Tibial artery (tissue), 4 donors: ENCODE data around the gene TMEM132C.

ENCODE experiments used
- DNase-seq, 2 donors: peaks; one replicate each; pipeline ENCODE4 v3.0.0-alpha.2; 2019
- H3K27ac ChIP-seq, 2 donors: fragments of 200-600 bp; sonication (generic) in 1 of 2; 1 replicate in 1 of 2; 2 replicates in 1 of 2; pipeline ENCODE4 v1.5.1; 2018 to 2019; ENCODE audit warnings: mild to moderate bottlenecking in 1 of 2
- H3K27me3 ChIP-seq, 2 donors: fragments of 200-600 bp; sonication (generic) in 1 of 2; one replicate each; pipeline versions ENCODE4 v1.5.1 to v1.6.0; 2016 to 2019
- H3K36me3 ChIP-seq, 3 donors: fragments of 200-600 bp; sonication (generic) in 2 of 3; one replicate each; pipeline ENCODE4 v1.5.1; 2016 to 2019; ENCODE audit warnings: mild to moderate bottlenecking in 2 of 3
- H3K4me1 ChIP-seq, 4 donors: fragments of 200-600 bp; sonication (generic) in 2 of 4; 1 replicate in 3 of 4; 2 replicates in 1 of 4; pipeline ENCODE4 v1.5.1; 2016 to 2019
- H3K4me3 ChIP-seq, 2 donors: fragments of 200-600 bp; sonication (generic) in 1 of 2; 1 replicate in 1 of 2; 2 replicates in 1 of 2; pipeline ENCODE4 v1.5.1; 2018 to 2019; ENCODE audit warnings: mild to moderate bottlenecking in 2 of 2
- H3K9me3 ChIP-seq, 3 donors: fragments of 200-600 bp; sonication (generic) in 1 of 3; one replicate each; pipeline ENCODE4 v1.5.1; 2016 to 2019
- CTCF ChIP-seq, 2 experiments: fragments of 200-600 bp in 1 of 2; fragments of 450-650 bp in 1 of 2; IDR thresholded peaks; one replicate each; pipeline ENCODE4 v1.5.1; 2017 to 2019; ENCODE audit warnings: antibody characterized with exemption in 2 of 2, mild to moderate bottlenecking in 1 of 2, moderate library complexity in 1 of 2
- intact Hi-C: fragments of 100-400 bp; cut with DNase I; formaldehyde crosslinking; loops from one replicate; pipeline ENCODE4 v1.15.0; 2023; ENCODE audit warnings: low total_unique reads

TMEM132C gene

DNA sequence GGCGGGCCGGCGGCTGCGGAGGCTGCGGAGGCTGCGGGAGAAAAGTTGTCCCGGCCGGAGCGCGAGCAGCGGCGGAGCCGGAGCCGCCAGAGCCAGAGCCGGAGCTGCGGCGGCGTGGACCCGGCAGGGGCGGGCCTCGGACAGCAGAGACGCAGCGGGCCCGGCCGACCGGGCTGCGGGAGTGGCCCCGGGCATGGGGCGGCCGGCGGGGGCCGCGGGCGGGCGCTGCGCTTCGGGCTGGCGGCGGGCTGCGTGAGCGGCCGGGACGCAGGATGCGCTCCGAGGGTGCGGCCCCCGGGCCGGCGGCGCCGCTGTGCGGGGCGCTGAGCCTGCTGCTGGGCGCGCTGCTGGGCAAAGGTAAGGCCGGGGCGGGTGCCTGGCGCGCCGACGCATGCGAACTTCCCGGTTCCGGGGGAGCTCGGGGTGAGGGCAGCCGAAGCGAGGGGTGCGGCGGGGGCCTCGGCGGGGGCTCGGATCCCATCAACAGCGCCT, at the start of gene TMEM132C:
TMEM132C (plus strand) TSS at position 40 of the 492 bp plus-strand sequence; CDS start at position 273, 233 bp downstream.
- no peak for TF ChIP-seq CTCF (IDR thresholded peaks at IDR 0.05)
- Histone ChIP-seq H3K9me3 (no peaks in the 10 kb centered on the region), H3K36me3 (no peaks in the 10 kb centered on the region), H3K27ac (no peak within 1 kb of the TSS), H3K4me3 (peak within 1 kb of the TSS in 1 of 2 donors; percentile 4), H3K4me1 (peaks cover 0 to 13% (median 4%) of the 10 kb centered on the region in 4 donors), H3K27me3 (peaks cover 0 to 40% of the 10 kb centered on the region in 2 donors)
- DNase-seq = no peak
- intact Hi-C loops = no loop called here

GRCh38 chr12:128224226-128224625, 42.7 kb upstream of the TMEM132C start:
- intact Hi-C loops = no loop called here
- DNase-seq = no peak
- no peaks in the 10 kb centered on the region for H3K9me3 ChIP-seq
- TF ChIP-seq CTCF (IDR thresholded peaks at IDR 0.05) = no peak
- no peak overlapping the region for H3K27ac ChIP-seq
- no peaks in the 10 kb centered on the region for H3K4me1 ChIP-seq
- H3K36me3 ChIP-seq = no peaks in the 10 kb centered on the region
- no peak overlapping the region for H3K4me3 ChIP-seq
- H3K27me3 ChIP-seq = no peaks in the 10 kb centered on the region

DNA sequence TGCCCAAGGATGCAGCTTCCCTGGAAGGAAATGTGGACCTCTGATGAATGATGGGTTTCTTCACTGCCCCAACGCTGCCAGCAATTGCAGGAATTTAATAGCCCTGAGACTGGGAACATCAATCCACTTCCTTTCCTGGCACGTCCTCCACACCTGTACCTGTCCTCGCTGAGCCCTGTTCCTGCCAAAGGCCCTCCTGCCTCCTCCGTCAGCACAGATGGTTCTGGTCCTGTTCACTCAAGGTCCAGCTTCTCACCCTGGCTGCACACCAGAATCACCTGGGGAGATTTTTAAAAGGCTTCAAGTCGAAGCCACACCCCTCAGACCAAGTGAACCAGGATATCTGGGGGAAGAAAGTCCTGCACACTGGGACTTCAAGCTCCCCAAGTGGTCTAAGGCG, 38.4 kb upstream of the TMEM132C start:
- DNase-seq = no peak
- Histone ChIP-seq H3K9me3 (no peaks in the 10 kb centered on the region), H3K4me1 (no peaks in the 10 kb centered on the region), H3K36me3 (no peaks in the 10 kb centered on the region), H3K4me3 (no peak overlapping the region), H3K27me3 (no peaks in the 10 kb centered on the region), H3K27ac (no peak overlapping the region)
- intact Hi-C loops = no loop called here
- TF ChIP-seq CTCF (IDR thresholded peaks at IDR 0.05) = no peak

DNA sequence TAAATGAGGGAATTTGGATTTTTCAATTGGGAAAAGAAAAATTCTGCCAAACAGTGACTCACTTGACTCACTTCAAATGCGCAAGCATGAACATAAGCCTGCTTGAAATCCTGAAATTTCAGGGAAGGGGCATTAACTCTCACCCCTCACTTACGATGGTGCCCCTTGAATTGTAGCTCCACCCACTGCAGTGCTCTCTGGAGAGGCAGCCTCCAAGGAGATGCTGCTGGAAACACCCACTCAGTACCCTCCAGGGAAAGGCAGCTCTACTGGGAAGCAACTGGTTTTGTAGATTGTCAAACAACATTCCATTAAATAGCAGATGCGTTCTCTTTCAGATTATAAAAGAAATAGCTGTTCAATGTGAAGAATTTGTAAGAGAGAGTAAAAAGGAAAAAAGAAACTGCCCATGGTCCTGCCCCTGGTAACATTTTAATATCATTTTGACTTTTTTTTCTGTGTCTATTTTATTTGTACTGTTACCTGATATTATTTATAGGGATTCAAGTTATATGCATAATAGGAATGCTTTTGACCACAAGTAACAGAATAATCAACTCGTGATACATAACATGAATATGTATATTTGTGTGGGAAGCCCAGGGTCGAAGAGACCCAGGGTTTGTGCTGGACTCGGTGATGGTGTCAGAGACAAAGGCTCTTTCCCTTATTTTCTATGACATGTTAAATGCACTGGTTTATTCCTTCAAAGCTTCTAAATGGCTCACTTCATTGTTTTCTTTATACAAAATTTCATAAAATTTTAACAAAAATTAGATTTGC, 31.1 kb upstream of the TMEM132C start:
- Histone ChIP-seq H3K27me3 (no peaks in the 10 kb centered on the region), H3K4me1 (no peaks in the 10 kb centered on the region), H3K4me3 (no peak overlapping the region), H3K36me3 (no peaks in the 10 kb centered on the region), H3K9me3 (peaks cover 0 to 7% (median 0%) of the 10 kb centered on the region in 3 donors), H3K27ac (no peak overlapping the region)
- intact Hi-C loops = loop anchor here (5.0 kb wide), 1 partner anchor 1969 kb away; no protein-coding TSS in a partner anchor
- TF ChIP-seq CTCF (IDR thresholded peaks at IDR 0.05) = no peak
- no peak for DNase-seq

DNA sequence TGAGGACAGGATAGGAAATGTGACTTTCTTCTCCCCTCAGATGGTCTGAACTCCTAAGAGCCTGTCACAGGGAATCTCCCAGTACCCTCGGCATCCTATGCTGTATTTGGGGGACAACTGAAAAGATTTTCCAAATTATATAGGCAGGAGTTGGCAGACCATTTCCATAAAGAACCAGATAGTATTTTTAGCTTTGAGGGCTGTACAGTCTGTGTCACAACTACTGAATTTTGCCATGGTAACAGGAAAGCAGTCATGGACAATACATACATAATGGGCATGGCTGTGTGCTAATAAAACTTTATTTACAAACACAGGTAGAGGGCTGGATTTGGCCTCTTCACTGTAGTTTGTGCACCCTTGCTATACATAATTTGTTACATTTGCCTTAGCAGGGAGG, 30.4 kb upstream of the TMEM132C start:
- intact Hi-C loops = loop anchor here (5.0 kb wide), 1 partner anchor 1969 kb away; no protein-coding TSS in a partner anchor
- H3K4me3 ChIP-seq = no peak overlapping the region
- TF ChIP-seq CTCF (IDR thresholded peaks at IDR 0.05) = no peak
- no peak overlapping the region for H3K27ac ChIP-seq
- H3K27me3 ChIP-seq = no peaks in the 10 kb centered on the region
- no peak for DNase-seq
- no peaks in the 10 kb centered on the region for H3K36me3 ChIP-seq
- peaks cover 0 to 7% (median 0%) of the 10 kb centered on the region in 3 donors for H3K9me3 ChIP-seq
- no peaks in the 10 kb centered on the region for H3K4me1 ChIP-seq
